ENCODE data around the gene TEF.

- TF ChIP-seq CTCF (conservative IDR thresholded peaks at IDR 0.05; ENCODE audit: low read depth, low read length) (no peak), EZH2 (IDR thresholded peaks at IDR 0.05; ENCODE audit: borderline replicate concordance, low read depth, low read length, poor library complexity, severe bottlenecking) (no peak)
These were observed 16.3 kb upstream of the TEF start for GRCh38 chr22:41365425-41365824.
